Cerebellar nuclear complex (tissue), 1 donor: ENCODE results near the gene SPTBN5.

Experiments used
- DNase-seq, 2 experiments: peaks; one replicate each; lab custom pipeline; 2025; lab: John Stamatoyannopoulos, UW

SPTBN5 gene

GRCh38 chr15:41883484-41883825, 10.4 kb downstream of the SPTBN5 start:
- no peak for DNase-seq

- no peak for DNase-seq
Observed at GRCh38 chr15:41882689-41883483, 11.0 kb downstream of the SPTBN5 start.

- no peak for DNase-seq
Observed at GRCh38 chr15:41881920-41882688, 11.7 kb downstream of the SPTBN5 start.

- DNase-seq = no peak
Observed at GRCh38 chr15:41881550-41881919, 12.3 kb downstream of the SPTBN5 start.

- no peak for DNase-seq
Observed at GRCh38 chr15:41881086-41881485, 12.8 kb downstream of the SPTBN5 start.

- no peak for DNase-seq
Observed at GRCh38 chr15:41880156-41880877, 13.5 kb downstream of the SPTBN5 start.

GRCh38 chr15:41879321-41879845, 14.5 kb downstream of the SPTBN5 start:
- DNase-seq = peak in 1 of 2 experiments; percentile 65

- peak; percentile 91 to 95 for DNase-seq
Observed at GRCh38 chr15:41878355-41878699, 15.5 kb downstream of the SPTBN5 start.

GRCh38 chr15:41877631-41878354, 16.1 kb downstream of the SPTBN5 start:
- no peak for DNase-seq

- no peak for DNase-seq
Observed at GRCh38 chr15:41876689-41877088, 17.2 kb downstream of the SPTBN5 start.

GRCh38 chr15:41876007-41876406, 17.8 kb downstream of the SPTBN5 start:
- no peak for DNase-seq

- DNase-seq = no peak
Observed at GRCh38 chr15:41874736-41875135, 19.1 kb downstream of the SPTBN5 start.

- DNase-seq = no peak
Observed at GRCh38 chr15:41873711-41874110, 20.1 kb downstream of the SPTBN5 start.

GRCh38 chr15:41872166-41872747, 21.6 kb downstream of the SPTBN5 start:
- DNase-seq = no peak

- DNase-seq = no peak
Observed at GRCh38 chr15:41871175-41871905, 22.5 kb downstream of the SPTBN5 start.

GRCh38 chr15:41870689-41871081, 23.2 kb downstream of the SPTBN5 start:
- DNase-seq = no peak

- no peak for DNase-seq
Observed at GRCh38 chr15:41869770-41870688, 23.8 kb downstream of the SPTBN5 start.

- DNase-seq = no peak
Observed at GRCh38 chr15:41868321-41868720, 25.5 kb downstream of the SPTBN5 start.

GRCh38 chr15:41866872-41867579, 26.8 kb downstream of the SPTBN5 start:
- DNase-seq = no peak
